ENCODE results near the gene B3GLCT. TPM values are rescaled to one million over a fixed set of nuclear protein-coding genes. Genes with fewer than 3 reads are reported as not detected.
"Not testable (repeated sequence)": the region's sequence is repeated elsewhere in the genome, so short reads cannot be mapped to it uniquely, and the experiment has no call there.

Gene B3GLCT
- total RNA-seq, 4 donors from 2014 or later = 2.3 to 9.2 (median 7.1) TPM

DNA sequence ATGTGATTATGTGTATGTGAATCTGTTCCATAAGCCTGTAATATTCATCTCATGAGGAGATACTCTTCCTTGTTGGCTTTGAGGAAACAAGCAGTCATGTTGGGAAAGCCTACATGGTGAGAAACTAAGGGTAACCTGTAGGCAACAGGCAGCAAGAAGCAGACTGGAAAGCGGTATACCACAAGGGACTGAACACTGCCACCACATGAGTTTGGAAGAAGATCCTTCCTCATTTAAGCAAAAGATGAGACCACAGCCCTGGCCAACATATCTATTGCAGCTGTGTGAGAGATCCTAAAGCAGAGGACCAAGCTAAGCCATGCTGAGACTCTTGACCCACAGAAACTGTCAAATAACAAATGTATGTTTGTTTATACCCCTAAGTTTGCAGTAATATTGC, 134.8 kb downstream of the B3GLCT start:
- TF ChIP-seq POLR2A (IDR thresholded peaks at IDR 0.05) = no peak
- no peaks in the 10 kb centered on the region for H3K4me1 ChIP-seq
- WGBS, 2 donors = 64 to 86% methylated on average over 1 of the region's 1 CpG
- peaks cover 0 to 6% (median 0%) of the 10 kb centered on the region in 3 donors for H3K9me3 ChIP-seq
- H3K27me3 ChIP-seq = no peaks in the 10 kb centered on the region
- DNase-seq = no peak
- no peak overlapping the region for H3K27ac ChIP-seq
- no peak overlapping the region for H3K4me3 ChIP-seq
- peaks cover 0 to 12% (median 0%) of the 10 kb centered on the region in 3 donors for H3K36me3 ChIP-seq
- intact Hi-C loops (cut with DNase I) = no loop called here

DNA sequence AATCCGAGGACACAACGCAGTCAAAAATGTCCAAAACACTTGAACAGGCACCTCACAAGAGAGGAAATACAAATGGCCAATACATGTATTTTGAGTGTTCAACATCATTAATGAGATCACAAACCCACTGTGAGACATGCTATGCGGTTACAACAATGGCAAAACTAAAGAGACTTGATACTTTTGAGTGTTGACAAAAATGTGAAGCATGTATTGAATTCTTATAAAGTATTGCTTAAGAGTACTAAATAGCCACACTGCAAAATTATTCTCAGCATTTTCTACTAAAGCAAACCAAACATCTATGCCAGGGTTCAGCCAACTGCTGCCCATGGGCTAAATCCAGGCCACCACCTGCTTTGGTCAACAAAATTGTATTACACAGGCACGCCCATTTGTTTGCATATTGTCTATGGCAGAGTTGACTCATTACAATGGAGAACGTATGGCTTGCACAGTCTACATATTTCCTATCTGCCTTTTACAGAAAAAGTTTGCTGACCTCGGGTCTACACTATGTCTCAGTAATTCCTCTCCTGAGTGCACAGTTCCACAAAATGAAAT, 135.3 kb downstream of the B3GLCT start:
- Histone ChIP-seq H3K36me3 (peaks cover 0 to 7% (median 0%) of the 10 kb centered on the region in 3 donors), H3K4me3 (no peak overlapping the region), H3K27me3 (no peaks in the 10 kb centered on the region), H3K9me3 (peaks cover 0 to 8% (median 0%) of the 10 kb centered on the region in 3 donors), H3K4me1 (no peaks in the 10 kb centered on the region), H3K27ac (no peak overlapping the region)
- intact Hi-C loops (cut with DNase I) = no loop called here
- DNase-seq = no peak
- WGBS, 2 donors = 65 to 69% methylated on average over 6 of the region's 6 CpGs
- TF ChIP-seq, protein P1, sequence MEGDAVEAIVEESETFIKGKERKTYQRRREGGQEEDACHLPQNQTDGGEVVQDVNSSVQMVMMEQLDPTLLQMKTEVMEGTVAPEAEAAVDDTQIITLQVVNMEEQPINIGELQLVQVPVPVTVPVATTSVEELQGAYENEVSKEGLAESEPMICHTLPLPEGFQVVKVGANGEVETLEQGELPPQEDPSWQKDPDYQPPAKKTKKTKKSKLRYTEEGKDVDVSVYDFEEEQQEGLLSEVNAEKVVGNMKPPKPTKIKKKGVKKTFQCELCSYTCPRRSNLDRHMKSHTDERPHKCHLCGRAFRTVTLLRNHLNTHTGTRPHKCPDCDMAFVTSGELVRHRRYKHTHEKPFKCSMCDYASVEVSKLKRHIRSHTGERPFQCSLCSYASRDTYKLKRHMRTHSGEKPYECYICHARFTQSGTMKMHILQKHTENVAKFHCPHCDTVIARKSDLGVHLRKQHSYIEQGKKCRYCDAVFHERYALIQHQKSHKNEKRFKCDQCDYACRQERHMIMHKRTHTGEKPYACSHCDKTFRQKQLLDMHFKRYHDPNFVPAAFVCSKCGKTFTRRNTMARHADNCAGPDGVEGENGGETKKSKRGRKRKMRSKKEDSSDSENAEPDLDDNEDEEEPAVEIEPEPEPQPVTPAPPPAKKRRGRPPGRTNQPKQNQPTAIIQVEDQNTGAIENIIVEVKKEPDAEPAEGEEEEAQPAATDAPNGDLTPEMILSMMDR (IDR thresholded peaks at IDR 0.05) = no peak
- no peak for TF ChIP-seq POLR2A (IDR thresholded peaks at IDR 0.05)

DNA sequence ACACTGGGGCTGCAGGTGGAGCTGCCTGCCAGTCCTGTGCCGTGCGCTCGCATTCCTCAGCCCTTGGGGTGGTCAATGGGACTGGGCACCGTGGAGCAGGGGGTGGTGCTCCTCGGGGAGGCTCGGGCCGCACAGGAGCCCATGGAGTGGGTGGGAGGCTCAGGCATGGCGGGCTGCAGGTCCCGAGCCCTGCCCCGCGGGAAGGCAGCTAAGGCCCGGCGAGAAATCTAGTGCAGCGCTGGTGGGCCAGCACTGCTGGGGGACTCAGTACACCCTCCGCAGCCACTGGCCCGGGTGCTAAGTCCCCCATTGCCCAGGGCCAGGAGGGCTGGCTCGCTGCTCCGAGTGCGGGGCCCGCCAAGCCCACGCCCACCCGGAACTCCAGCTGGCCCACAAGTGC, 139.8 kb downstream of the B3GLCT start:
- H3K27me3 ChIP-seq; H3K27ac ChIP-seq; H3K4me3 ChIP-seq; intact Hi-C loops (cut with DNase I); H3K36me3 ChIP-seq; DNase-seq; H3K4me1 ChIP-seq: not testable (repeated sequence)
- peaks cover 0 to 18% (median 0%) of the 10 kb centered on the region in 3 donors for H3K9me3 ChIP-seq
- WGBS, 2 donors = 80% methylated on average over 1 of the region's 22 CpGs; no CpG with 5 or more reads in 1 of the 2 donors

DNA sequence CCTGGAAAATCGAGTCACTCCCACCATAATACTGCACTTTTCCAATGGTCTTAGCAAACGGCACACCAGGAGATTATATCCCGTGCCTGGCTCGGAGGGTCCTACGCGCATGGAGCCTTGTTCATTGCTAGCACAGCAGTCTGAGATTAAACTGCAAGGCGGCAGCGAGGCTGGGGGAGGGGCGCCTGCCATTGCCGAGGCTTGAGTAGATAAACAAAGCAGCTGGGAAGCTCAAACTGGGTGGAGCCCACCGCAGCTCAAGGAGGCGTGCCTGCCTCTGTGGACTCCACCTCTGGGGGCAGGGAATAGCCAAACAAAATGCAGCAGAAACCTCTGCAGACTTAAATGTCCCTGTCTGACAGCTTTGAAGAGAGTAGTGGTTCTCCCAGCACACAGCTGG, 141.1 kb downstream of the B3GLCT start:
- H3K27me3 ChIP-seq; H3K27ac ChIP-seq; H3K36me3 ChIP-seq; DNase-seq; intact Hi-C loops (cut with DNase I); H3K4me1 ChIP-seq; H3K4me3 ChIP-seq: not testable (repeated sequence)
- WGBS, 2 donors = 82 to 90% methylated on average over 6 to 12 of the region's 12 CpGs
- H3K9me3 ChIP-seq = peaks cover 0 to 18% (median 0%) of the 10 kb centered on the region in 3 donors

DNA sequence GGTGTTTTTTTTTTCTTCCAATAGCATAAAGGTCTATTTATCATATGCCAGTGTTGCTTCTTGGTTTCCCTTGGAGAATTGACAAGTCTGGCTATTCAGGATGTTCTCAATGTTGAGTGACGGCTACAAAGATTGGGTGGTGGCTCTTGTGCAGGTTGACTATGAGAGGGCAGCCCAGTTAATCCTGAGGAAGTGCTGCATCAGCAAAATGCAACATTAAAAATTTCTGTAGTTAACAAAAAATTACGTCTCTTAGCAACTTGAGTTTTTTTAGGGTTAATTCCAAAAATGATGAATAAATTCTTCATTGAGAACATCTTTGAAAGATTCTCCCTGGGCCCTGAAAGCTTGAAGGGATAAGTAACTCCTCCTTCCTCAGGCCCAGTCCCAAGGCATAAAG, 147.1 kb downstream of the B3GLCT start:
- Histone ChIP-seq H3K36me3 (no peaks in the 10 kb centered on the region), H3K4me1 (no peaks in the 10 kb centered on the region), H3K27me3 (peaks cover 0 to 3% (median 0%) of the 10 kb centered on the region in 4 donors), H3K9me3 (no peaks in the 10 kb centered on the region), H3K27ac (no peak overlapping the region), H3K4me3 (no peak overlapping the region)
- DNase-seq = no peak
- intact Hi-C loops (cut with DNase I) = no loop called here
- TF ChIP-seq POLR2A (IDR thresholded peaks at IDR 0.05) = no peak
- TF ChIP-seq, protein P1 (IDR thresholded peaks at IDR 0.05) = no peak
- 79 to 82% methylated on average over 2 of the region's 2 CpGs for WGBS, 2 donors

DNA sequence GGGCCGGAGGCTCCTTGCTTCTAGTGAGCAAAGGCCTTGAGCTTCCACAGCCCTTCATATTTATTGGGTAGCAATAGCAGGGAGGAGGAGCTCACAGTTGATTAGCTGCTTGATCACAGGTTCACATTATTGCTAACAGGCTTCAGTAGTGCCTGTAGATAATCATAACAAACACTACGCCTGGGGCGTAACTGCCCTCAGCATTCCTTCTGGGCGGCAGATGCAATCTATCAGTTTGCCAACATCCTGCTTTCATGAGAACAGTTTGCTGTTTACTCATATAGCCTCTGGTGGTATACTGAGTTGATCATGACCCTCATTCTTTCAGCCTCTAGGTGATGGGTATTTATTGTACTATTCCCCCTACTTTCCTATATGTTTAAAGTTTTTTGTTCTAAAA, 149.4 kb downstream of the B3GLCT start:
- no peak for DNase-seq
- intact Hi-C loops (cut with DNase I) = no loop called here

More for the DNA sequence above, 149.4 kb downstream of the B3GLCT start:
- H3K4me3 ChIP-seq = no peak overlapping the region
- TF ChIP-seq POLR2A (IDR thresholded peaks at IDR 0.05) = no peak
- TF ChIP-seq, protein P1 (IDR thresholded peaks at IDR 0.05) = no peak
- no peaks in the 10 kb centered on the region for H3K36me3 ChIP-seq
- no peak overlapping the region for H3K27ac ChIP-seq
- 75 to 82% methylated on average over 4 of the region's 4 CpGs for WGBS, 2 donors
- H3K9me3 ChIP-seq = no peaks in the 10 kb centered on the region
- no peaks in the 10 kb centered on the region for H3K4me1 ChIP-seq
- H3K27me3 ChIP-seq = peaks cover 0 to 18% (median 0%) of the 10 kb centered on the region in 4 donors

Measured in esophagus squamous epithelium (tissue), 5 donors.